ENCODE results near the gene CCR9.

CCR9 gene

GRCh38 chr3:45912435-45912834 is 26.1 kb downstream of the CCR9 start:
- H3K4me3 ChIP-seq (replicated peaks; ENCODE audit: low read depth, low read length), result no peak overlapping the region
- TF ChIP-seq CTCF (IDR thresholded peaks at IDR 0.05; ENCODE audit: low read length, missing control alignments), result no peak
- DNase-seq (ENCODE audit: low read depth), result no peak

- no peak overlapping the region for H3K4me3 ChIP-seq (replicated peaks; ENCODE audit: low read depth, low read length)
- no peak for TF ChIP-seq CTCF (IDR thresholded peaks at IDR 0.05; ENCODE audit: low read length, missing control alignments)
- no peak for DNase-seq (ENCODE audit: low read depth)
These were observed 28.2 kb downstream of the CCR9 start for GRCh38 chr3:45914362-45915058.

GRCh38 chr3:45915059-45915439 is 28.7 kb downstream of the CCR9 start:
- DNase-seq (ENCODE audit: low read depth), result no peak
- no peak overlapping the region for H3K4me3 ChIP-seq (replicated peaks; ENCODE audit: low read depth, low read length)

GRCh38 chr3:45915518-45916231 is 29.3 kb downstream of the CCR9 start:
- TF ChIP-seq CTCF (IDR thresholded peaks at IDR 0.05; ENCODE audit: low read length, missing control alignments), result no peak
- no peak overlapping the region for H3K4me3 ChIP-seq (replicated peaks; ENCODE audit: low read depth, low read length)
- DNase-seq (ENCODE audit: low read depth), result peak; percentile 65

More at GRCh38 chr3:45915059-45915439, 28.7 kb downstream of the CCR9 start:
- TF ChIP-seq CTCF (IDR thresholded peaks at IDR 0.05; ENCODE audit: low read length, missing control alignments), result no peak

- no peak overlapping the region for H3K4me3 ChIP-seq (replicated peaks; ENCODE audit: low read depth, low read length)
- DNase-seq (ENCODE audit: low read depth), result no peak
- no peak for TF ChIP-seq CTCF (IDR thresholded peaks at IDR 0.05; ENCODE audit: low read length, missing control alignments)
These were observed 31.0 kb downstream of the CCR9 start for GRCh38 chr3:45917146-45917898.

- no peak for DNase-seq (ENCODE audit: low read depth)
- no peak overlapping the region for H3K4me3 ChIP-seq (replicated peaks; ENCODE audit: low read depth, low read length)
- no peak for TF ChIP-seq CTCF (IDR thresholded peaks at IDR 0.05; ENCODE audit: low read length, missing control alignments)
These were observed 35.1 kb downstream of the CCR9 start for GRCh38 chr3:45921158-45922038.
